ENCODE data around the gene SLC22A2. TPM values are rescaled to one million over a fixed set of nuclear protein-coding genes. Genes with fewer than 3 reads are reported as not detected.

Gene SLC22A2
- total and polyA plus RNA-seq, 2 donors from 2014 or later = 27.9 to 73.7 TPM

- intact Hi-C loops (cut with DNase I) = no loop called here
- no peak for TF ChIP-seq CTCF (IDR thresholded peaks at IDR 0.05; ENCODE audit: borderline replicate concordance, extremely low read depth, insufficient read depth)
- no peaks in the 10 kb centered on the region for H3K4me1 ChIP-seq (ENCODE audit: control insufficient read depth in 2 of 3, insufficient read depth in 2 of 3, low read depth in 1 of 3, low read length in 3 of 3)
- no peak overlapping the region for H3K9ac ChIP-seq (ENCODE audit: low read length in 3 of 3)
- no peak for DNase-seq
- H3K4me3 ChIP-seq (ENCODE audit: low read length in 3 of 3) = no peak overlapping the region
- H3K27me3 ChIP-seq (ENCODE audit: control insufficient read depth, insufficient read depth, low read length) = no peaks in the 10 kb centered on the region
- H3K36me3 ChIP-seq (ENCODE audit: control insufficient read depth in 2 of 3, insufficient read depth in 3 of 3, low read length in 3 of 3) = no peaks in the 10 kb centered on the region
- H3K27ac ChIP-seq (ENCODE audit: low read depth in 2 of 2, low read length in 2 of 2) = no peak overlapping the region
- no peaks in the 10 kb centered on the region for H3K9me3 ChIP-seq (ENCODE audit: control insufficient read depth in 2 of 3, insufficient read depth in 1 of 3, low read length in 3 of 3)
- no peak for FAIRE-seq
Observed at GRCh38 chr6:160174681-160175080, 83.9 kb downstream of the SLC22A2 start.

- Histone ChIP-seq H3K27me3 (ENCODE audit: control insufficient read depth, insufficient read depth, low read length) (no peaks in the 10 kb centered on the region), H3K9ac (ENCODE audit: low read length in 3 of 3) (no peak overlapping the region), H3K36me3 (ENCODE audit: control insufficient read depth in 2 of 3, insufficient read depth in 3 of 3, low read length in 3 of 3) (no peaks in the 10 kb centered on the region), H3K4me1 (ENCODE audit: control insufficient read depth in 2 of 3, insufficient read depth in 2 of 3, low read depth in 1 of 3, low read length in 3 of 3) (no peaks in the 10 kb centered on the region), H3K27ac (ENCODE audit: low read depth in 2 of 2, low read length in 2 of 2) (no peak overlapping the region), H3K9me3 (ENCODE audit: control insufficient read depth in 2 of 3, insufficient read depth in 1 of 3, low read length in 3 of 3) (no peaks in the 10 kb centered on the region), H3K4me3 (ENCODE audit: low read length in 3 of 3) (no peak overlapping the region)
- DNase-seq = no peak
- intact Hi-C loops (cut with DNase I) = no loop called here
- FAIRE-seq = no peak
- no peak for TF ChIP-seq CTCF (IDR thresholded peaks at IDR 0.05; ENCODE audit: borderline replicate concordance, extremely low read depth, insufficient read depth)
Observed at GRCh38 chr6:160173806-160174527, 84.7 kb downstream of the SLC22A2 start.

GRCh38 chr6:160172704-160173103 lies 85.9 kb downstream of the SLC22A2 start:
- no peak overlapping the region for H3K4me3 ChIP-seq (ENCODE audit: low read length in 3 of 3)
- H3K36me3 ChIP-seq (ENCODE audit: control insufficient read depth in 2 of 3, insufficient read depth in 3 of 3, low read length in 3 of 3) = no peaks in the 10 kb centered on the region
- intact Hi-C loops (cut with DNase I) = no loop called here
- no peaks in the 10 kb centered on the region for H3K9me3 ChIP-seq (ENCODE audit: control insufficient read depth in 2 of 3, insufficient read depth in 1 of 3, low read length in 3 of 3)
- DNase-seq (no peak), FAIRE-seq (no peak)
- H3K27me3 ChIP-seq (ENCODE audit: control insufficient read depth, insufficient read depth, low read length) = no peaks in the 10 kb centered on the region
- H3K4me1 ChIP-seq (ENCODE audit: control insufficient read depth in 2 of 3, insufficient read depth in 2 of 3, low read depth in 1 of 3, low read length in 3 of 3) = peaks cover 0 to 1% (median 0%) of the 10 kb centered on the region in 3 donors
- no peak overlapping the region for H3K9ac ChIP-seq (ENCODE audit: low read length in 3 of 3)
- no peak for TF ChIP-seq CTCF (IDR thresholded peaks at IDR 0.05; ENCODE audit: borderline replicate concordance, extremely low read depth, insufficient read depth)
- no peak overlapping the region for H3K27ac ChIP-seq (ENCODE audit: low read depth in 2 of 2, low read length in 2 of 2)
